HepG2 (cell line): ENCODE measurements around the gene HSD3B7. TPM values are rescaled to one million over a fixed set of nuclear protein-coding genes. Genes with fewer than 3 reads are reported as not detected.
A peak's percentile ranks its signal among the peaks of the same experiment; 100 is the strongest.

Experiments
- DPF2 ChIP-seq: sonication (generic); formaldehyde crosslinking; IDR thresholded peaks from 2 replicates; pipeline ENCODE4 v1.4.0; 2020; ENCODE audit warnings: mild to moderate bottlenecking, low read depth, missing genetic modification reagents, borderline replicate concordance
- FOXA3 ChIP-seq: IDR thresholded peaks from 2 replicates; pipeline ENCODE4 v1.6.1; 2016; ENCODE audit warnings: missing genetic modification reagents, missing compliant biosample characterization
- GTF3A ChIP-seq: sonication (generic); formaldehyde crosslinking; conservative IDR thresholded peaks from 2 replicates; pipeline ENCODE4 v1.4.0; 2020; ENCODE audit warnings: mild to moderate bottlenecking, missing genetic modification reagents
- KIAA2018 ChIP-seq: sonication (generic); formaldehyde crosslinking; IDR thresholded peaks from 2 replicates; pipeline ENCODE4 v1.5.0; 2020; ENCODE audit warnings: mild to moderate bottlenecking, missing genetic modification reagents, borderline replicate concordance
- NR3C1 ChIP-seq: sonication (generic); formaldehyde crosslinking; IDR thresholded peaks from 2 replicates; pipeline ENCODE4 v1.4.0; 2020; ENCODE audit warnings: missing genetic modification reagents
- PBX3 ChIP-seq: sonication (generic); formaldehyde crosslinking; IDR thresholded peaks from 2 replicates; pipeline ENCODE4 v1.8.1; 2023; ENCODE audit warnings: missing genetic modification reagents, inconsistent platforms, borderline replicate concordance
- PHF5A ChIP-seq: IDR thresholded peaks from one replicate; pipeline ENCODE4 v1.6.1; 2018; ENCODE audit warnings: low read depth, missing genetic modification reagents; ENCODE audit not compliant: unreplicated experiment
- POGK ChIP-seq: sonication (generic); formaldehyde crosslinking; conservative IDR thresholded peaks from 2 replicates; pipeline ENCODE4 v1.8.0; 2022; ENCODE audit warnings: mild to moderate bottlenecking, moderate library complexity, missing genetic modification reagents
- RBM39 ChIP-seq: fragments of 200-400 bp; formaldehyde crosslinking; IDR thresholded peaks from one replicate; pipeline ENCODE4 v1.6.1; 2018; ENCODE audit warnings: antibody characterized with exemption, mild to moderate bottlenecking, low read depth, low read length; ENCODE audit not compliant: poor library complexity, severe bottlenecking
- RCOR2 ChIP-seq: IDR thresholded peaks from 2 replicates; pipeline ENCODE4 v1.6.1; 2016; ENCODE audit warnings: missing biosample characterization, missing genetic modification reagents
- TAF1 ChIP-seq: sonication (generic); formaldehyde crosslinking; IDR thresholded peaks from 2 replicates; pipeline ENCODE4 v1.4.0; 2020; ENCODE audit warnings: missing genetic modification reagents
- YY1 ChIP-seq: IDR thresholded peaks from 2 replicates; pipeline ENCODE4 v1.6.1; 2011; ENCODE audit warnings: low read length, low read depth, moderate library complexity, mild to moderate bottlenecking; ENCODE audit not compliant: insufficient read depth, insufficient replicate concordance
- ZFP36L2 ChIP-seq: sonication (generic); formaldehyde crosslinking; IDR thresholded peaks from 2 replicates; pipeline ENCODE4 v1.4.0; 2020; ENCODE audit warnings: missing genetic modification reagents
- ZNF121 ChIP-seq: sonication (generic); formaldehyde crosslinking; IDR thresholded peaks from 2 replicates; pipeline ENCODE4 v1.5.0; 2020; ENCODE audit warnings: mild to moderate bottlenecking, missing genetic modification reagents
- polyA plus RNA-seq, 8 experiments: library from polyadenylated mRNA; depleted of rRNA in 3 of 8; stranded (reverse) in 7 of 8; unstranded in 1 of 8; fragments of >200 nt; fragmentation: Illumina TruSeq in 4 of 8; extraction: Trizol in 4 of 8; gene quantifications; 2 replicates each; pipeline versions ENCODE4 v1.2.1 to v1.2.3, GENCODE V29; 2011 to 2016; ENCODE audit warnings: low read depth in 4 of 8, missing spikeins in 1 of 8, mixed read lengths in 1 of 8; ENCODE audit not compliant: insufficient read depth in 1 of 8
- total RNA-seq, 5 experiments: library from RNA; depleted of rRNA; stranded (reverse); fragments of >200 nt; fragmentation: Illumina TruSeq; extraction: Trizol; gene quantifications; 2 replicates each; pipeline ENCODE4 v1.2.3, GENCODE V29; 2016; ENCODE audit warnings: low read depth in 1 of 5
- TF ChIP-seq, protein P1 (sequence below): sonication (generic); formaldehyde crosslinking; IDR thresholded peaks from 2 replicates; pipeline ENCODE4 v1.4.0; 2020; ENCODE audit warnings: low read depth, mild to moderate bottlenecking, missing genetic modification reagents

HSD3B7 gene
- total and polyA plus RNA-seq, 2 of the 13 experiments (the other 11 are each of a cell fraction or from before 2014, with no cell fraction given) = 32.9 to 69.7 TPM

- no peak for TF ChIP-seq KIAA2018 (CRISPR knock-in tag)
- no peak for TF ChIP-seq GTF3A
- no peak for TF ChIP-seq FOXA3
- TF ChIP-seq RCOR2 = peak; percentile 94; the same call in 1 of the 2 replicates
- TF ChIP-seq PHF5A (CRISPR knock-in tag) = peak; percentile 75
- peak; percentile 58 for TF ChIP-seq YY1
- TF ChIP-seq PBX3 = no peak
- peak; percentile 45; the same call in 1 of the 2 replicates for TF ChIP-seq DPF2
- TF ChIP-seq, protein P1, sequence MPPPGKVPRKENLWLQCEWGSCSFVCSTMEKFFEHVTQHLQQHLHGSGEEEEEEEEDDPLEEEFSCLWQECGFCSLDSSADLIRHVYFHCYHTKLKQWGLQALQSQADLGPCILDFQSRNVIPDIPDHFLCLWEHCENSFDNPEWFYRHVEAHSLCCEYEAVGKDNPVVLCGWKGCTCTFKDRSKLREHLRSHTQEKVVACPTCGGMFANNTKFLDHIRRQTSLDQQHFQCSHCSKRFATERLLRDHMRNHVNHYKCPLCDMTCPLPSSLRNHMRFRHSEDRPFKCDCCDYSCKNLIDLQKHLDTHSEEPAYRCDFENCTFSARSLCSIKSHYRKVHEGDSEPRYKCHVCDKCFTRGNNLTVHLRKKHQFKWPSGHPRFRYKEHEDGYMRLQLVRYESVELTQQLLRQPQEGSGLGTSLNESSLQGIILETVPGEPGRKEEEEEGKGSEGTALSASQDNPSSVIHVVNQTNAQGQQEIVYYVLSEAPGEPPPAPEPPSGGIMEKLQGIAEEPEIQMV = 0 out of 2 replicates have a peak, but pooled peaks have one; percentile 4
- no peak for TF ChIP-seq NR3C1 (CRISPR knock-in tag)
- 0 out of 2 replicates have a peak, but pooled peaks have one; percentile 56 for TF ChIP-seq POGK
- no peak for TF ChIP-seq ZFP36L2 (CRISPR knock-in tag)
- TF ChIP-seq ZNF121 (CRISPR knock-in tag) = no peak; the same call in 1 of the 2 replicates
- no peak for TF ChIP-seq RBM39
- TF ChIP-seq TAF1 (CRISPR knock-in tag) = no peak
Observed at GRCh38 chr16:30956601-30957455, 28.2 kb upstream of the HSD3B7 start (continued).
